Measurements from ENCODE around the gene SLC7A9.

GRCh38 chr19:32800754-32801153 lies 68.8 kb downstream of the SLC7A9 start:
- TF ChIP-seq CTCF (IDR thresholded peaks at IDR 0.05) (no peak), EP300 (IDR thresholded peaks at IDR 0.05) (no peak), POLR2A (IDR thresholded peaks at IDR 0.05; ENCODE audit: low read depth) (no peak)

Data from esophagus muscularis mucosa (tissue), 4 donors.